Kidney capillary endothelial cell (primary cell): ENCODE measurements around the gene ZNF10.

Experiments
- DNase-seq: peaks from one replicate; pipeline ENCODE4 v3.0.0-alpha.2; 2018; ENCODE audit warnings: low spot score

ZNF10 gene

DNA sequence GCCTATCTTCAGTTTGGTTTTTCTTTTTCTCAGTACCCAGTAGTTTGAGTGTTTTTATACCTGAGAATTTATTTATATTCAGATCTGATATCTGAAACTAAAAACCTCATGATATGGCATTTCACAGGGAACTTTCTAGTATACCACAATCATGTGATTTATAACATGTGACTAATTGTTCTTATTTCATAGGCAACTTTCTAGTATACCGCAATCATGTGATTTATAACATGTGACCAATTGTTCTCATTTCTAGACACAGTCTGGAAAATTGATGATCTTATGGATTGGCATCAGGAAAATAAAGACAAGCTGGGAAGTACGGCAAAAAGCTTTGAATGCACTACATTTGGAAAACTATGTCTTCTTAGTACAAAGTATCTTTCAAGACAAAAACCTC is 71.5 kb downstream of the ZNF10 start:
- no peak for DNase-seq

DNA sequence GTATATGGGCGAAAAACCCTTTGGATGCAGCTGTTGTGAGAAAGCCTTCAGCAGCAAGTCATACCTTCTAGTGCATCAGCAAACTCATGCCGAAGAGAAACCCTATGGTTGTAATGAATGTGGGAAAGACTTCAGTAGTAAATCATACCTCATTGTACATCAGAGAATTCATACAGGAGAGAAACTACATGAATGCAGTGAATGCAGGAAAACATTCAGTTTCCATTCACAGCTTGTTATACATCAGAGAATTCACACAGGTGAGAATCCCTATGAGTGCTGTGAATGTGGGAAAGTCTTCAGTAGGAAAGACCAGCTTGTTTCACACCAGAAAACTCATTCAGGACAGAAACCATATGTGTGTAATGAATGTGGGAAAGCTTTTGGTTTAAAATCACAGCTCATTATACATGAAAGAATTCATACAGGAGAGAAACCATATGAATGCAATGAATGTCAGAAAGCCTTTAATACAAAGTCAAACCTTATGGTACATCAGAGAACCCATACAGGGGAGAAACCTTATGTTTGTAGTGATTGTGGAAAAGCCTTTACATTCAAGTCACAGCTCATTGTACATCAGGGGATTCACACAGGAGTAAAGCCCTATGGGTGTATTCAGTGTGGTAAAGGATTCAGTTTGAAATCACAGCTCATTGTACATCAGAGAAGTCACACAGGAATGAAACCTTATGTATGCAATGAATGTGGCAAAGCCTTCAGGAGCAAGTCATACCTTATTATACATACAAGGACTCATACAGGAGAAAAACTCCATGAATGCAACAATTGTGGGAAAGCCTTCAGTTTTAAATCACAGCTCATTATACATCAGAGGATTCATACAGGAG is 72.3 kb downstream of the ZNF10 start:
- no peak for DNase-seq

DNA sequence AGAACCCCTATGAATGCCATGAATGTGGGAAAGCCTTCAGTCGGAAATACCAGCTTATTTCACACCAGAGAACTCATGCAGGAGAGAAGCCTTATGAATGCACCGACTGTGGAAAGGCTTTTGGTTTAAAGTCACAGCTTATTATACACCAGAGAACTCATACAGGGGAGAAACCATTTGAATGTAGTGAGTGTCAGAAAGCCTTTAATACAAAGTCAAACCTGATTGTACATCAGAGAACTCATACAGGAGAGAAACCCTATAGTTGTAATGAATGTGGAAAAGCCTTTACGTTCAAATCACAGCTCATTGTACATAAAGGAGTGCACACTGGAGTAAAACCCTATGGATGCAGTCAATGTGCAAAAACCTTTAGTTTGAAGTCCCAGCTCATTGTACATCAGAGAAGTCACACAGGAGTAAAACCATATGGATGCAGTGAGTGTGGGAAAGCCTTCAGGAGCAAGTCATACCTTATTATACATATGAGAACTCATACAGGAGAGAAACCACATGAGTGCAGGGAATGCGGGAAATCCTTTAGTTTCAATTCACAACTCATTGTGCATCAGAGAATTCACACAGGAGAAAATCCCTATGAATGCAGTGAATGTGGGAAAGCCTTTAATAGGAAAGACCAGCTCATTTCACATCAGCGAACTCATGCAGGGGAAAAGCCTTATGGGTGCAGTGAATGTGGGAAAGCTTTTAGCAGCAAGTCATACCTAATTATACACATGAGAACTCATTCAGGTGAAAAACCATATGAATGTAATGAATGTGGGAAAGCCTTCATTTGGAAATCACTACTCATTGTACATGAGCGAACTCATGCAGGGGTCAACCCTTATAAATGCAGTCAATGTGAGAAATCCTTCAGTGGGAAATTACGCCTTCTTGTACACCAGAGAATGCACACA is 73.2 kb downstream of the ZNF10 start:
- no peak for DNase-seq

DNA sequence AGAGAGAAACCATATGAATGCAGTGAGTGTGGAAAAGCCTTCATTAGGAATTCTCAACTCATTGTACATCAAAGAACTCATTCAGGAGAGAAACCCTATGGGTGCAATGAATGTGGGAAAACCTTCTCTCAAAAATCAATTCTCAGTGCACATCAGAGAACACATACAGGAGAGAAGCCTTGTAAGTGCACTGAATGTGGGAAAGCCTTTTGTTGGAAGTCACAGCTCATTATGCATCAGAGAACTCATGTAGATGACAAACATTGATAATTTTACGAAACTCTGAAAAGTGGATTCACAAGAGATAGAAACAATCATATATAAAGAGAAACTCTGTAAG is 73.8 kb downstream of the ZNF10 start:
- no peak for DNase-seq

DNA sequence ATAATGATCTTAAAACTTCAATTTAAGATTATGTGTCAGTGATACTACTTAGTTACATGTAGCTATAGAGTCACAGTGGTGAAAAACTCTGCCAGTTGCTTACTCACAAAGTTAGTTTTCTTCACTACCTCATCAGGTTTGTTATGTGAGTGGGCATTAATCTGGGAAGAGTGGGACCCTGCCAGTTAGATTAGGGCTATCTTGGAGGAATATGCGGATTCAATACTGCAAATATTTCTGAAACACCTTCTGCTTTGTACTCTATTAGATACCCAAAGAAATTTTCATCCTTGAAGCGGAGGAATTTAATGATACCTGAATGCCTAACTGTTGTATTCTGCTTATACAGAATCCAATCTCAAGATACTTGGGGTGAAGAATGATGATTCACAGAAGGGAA is 76.0 kb downstream of the ZNF10 start:
- no peak for DNase-seq
